Measurements from ENCODE around the gene ARHGAP45.

ARHGAP45 gene

DNA sequence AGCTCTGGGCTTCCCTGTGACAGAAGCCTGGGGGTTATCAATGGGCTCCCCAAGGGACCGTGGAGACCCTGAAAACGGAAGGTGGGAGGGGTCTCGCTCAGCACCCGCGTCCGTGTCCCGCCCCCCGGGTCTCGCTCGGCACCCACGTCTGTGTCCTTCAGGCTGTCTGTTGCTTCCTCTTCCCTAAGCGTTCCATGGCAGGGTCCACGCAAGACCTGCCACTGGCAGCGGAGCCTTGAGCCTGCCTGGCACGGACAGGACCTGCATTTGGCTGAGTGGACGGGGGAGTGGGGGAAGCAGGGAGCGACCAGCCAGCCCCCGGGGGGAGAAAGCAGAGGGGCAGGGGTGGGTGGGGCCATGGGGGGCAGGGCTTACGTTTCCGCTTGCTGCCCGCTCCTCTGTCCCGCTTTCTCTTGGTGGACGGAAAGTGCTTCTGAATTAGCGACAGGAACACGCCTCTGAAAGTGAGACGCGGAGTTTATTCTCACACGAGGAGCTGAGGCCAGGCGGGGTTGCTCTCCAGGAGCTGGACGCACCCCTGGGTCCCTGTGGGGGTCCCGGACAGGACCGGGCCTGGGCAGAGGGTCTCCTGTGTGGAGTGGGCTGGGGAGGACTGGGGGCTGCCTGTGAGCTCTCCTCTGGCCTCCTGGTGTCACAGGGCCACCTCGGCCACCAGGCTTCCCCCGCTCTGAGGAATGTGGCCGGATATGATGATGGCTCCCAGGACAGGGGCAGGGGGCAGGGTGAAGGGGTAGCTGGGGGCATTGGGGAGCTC, 48.9 kb downstream of the ARHGAP45 start:
- no peak overlapping the region for H3K4me3 ChIP-seq (ENCODE audit: control insufficient read depth, low read depth, low read length)
- no peak for DNase-seq (ENCODE audit: low read depth)
- TF ChIP-seq, protein P1, sequence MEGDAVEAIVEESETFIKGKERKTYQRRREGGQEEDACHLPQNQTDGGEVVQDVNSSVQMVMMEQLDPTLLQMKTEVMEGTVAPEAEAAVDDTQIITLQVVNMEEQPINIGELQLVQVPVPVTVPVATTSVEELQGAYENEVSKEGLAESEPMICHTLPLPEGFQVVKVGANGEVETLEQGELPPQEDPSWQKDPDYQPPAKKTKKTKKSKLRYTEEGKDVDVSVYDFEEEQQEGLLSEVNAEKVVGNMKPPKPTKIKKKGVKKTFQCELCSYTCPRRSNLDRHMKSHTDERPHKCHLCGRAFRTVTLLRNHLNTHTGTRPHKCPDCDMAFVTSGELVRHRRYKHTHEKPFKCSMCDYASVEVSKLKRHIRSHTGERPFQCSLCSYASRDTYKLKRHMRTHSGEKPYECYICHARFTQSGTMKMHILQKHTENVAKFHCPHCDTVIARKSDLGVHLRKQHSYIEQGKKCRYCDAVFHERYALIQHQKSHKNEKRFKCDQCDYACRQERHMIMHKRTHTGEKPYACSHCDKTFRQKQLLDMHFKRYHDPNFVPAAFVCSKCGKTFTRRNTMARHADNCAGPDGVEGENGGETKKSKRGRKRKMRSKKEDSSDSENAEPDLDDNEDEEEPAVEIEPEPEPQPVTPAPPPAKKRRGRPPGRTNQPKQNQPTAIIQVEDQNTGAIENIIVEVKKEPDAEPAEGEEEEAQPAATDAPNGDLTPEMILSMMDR (conservative IDR thresholded peaks at IDR 0.05; ENCODE audit: control insufficient read depth, insufficient read depth, low read depth, low read length): no peak

GRCh38 chr19:1116726-1117581, 50.0 kb downstream of the ARHGAP45 start:
- no peak for DNase-seq (ENCODE audit: low read depth)
- H3K4me3 ChIP-seq (ENCODE audit: control insufficient read depth, low read depth, low read length): no peak overlapping the region
- TF ChIP-seq, protein P1 (conservative IDR thresholded peaks at IDR 0.05; ENCODE audit: control insufficient read depth, insufficient read depth, low read depth, low read length): no peak

- no peak for DNase-seq (ENCODE audit: low read depth)
- TF ChIP-seq, protein P1 (conservative IDR thresholded peaks at IDR 0.05; ENCODE audit: control insufficient read depth, insufficient read depth, low read depth, low read length): no peak
- no peak overlapping the region for H3K4me3 ChIP-seq (ENCODE audit: control insufficient read depth, low read depth, low read length)
Observed at GRCh38 chr19:1117654-1118053, 50.7 kb downstream of the ARHGAP45 start.

GRCh38 chr19:1118999-1119398, 52.0 kb downstream of the ARHGAP45 start:
- TF ChIP-seq, protein P1 (conservative IDR thresholded peaks at IDR 0.05; ENCODE audit: control insufficient read depth, insufficient read depth, low read depth, low read length): no peak
- no peak for DNase-seq (ENCODE audit: low read depth)
- H3K4me3 ChIP-seq (ENCODE audit: control insufficient read depth, low read depth, low read length): no peak overlapping the region

GRCh38 chr19:1119475-1120217, 52.7 kb downstream of the ARHGAP45 start:
- TF ChIP-seq, protein P1 (conservative IDR thresholded peaks at IDR 0.05; ENCODE audit: control insufficient read depth, insufficient read depth, low read depth, low read length): no peak
- DNase-seq (ENCODE audit: low read depth): no peak
- H3K4me3 ChIP-seq (ENCODE audit: control insufficient read depth, low read depth, low read length): no peak overlapping the region

GRCh38 chr19:1121395-1121794, 54.4 kb downstream of the ARHGAP45 start:
- no peak for DNase-seq (ENCODE audit: low read depth)
- no peak overlapping the region for H3K4me3 ChIP-seq (ENCODE audit: control insufficient read depth, low read depth, low read length)
- TF ChIP-seq, protein P1 (conservative IDR thresholded peaks at IDR 0.05; ENCODE audit: control insufficient read depth, insufficient read depth, low read depth, low read length): no peak

Data from fibroblast of mammary gland (primary cell).